Gastroesophageal sphincter (tissue), 3 donors: ENCODE data around the gene NXF1.

ENCODE experiments used
- EP300 ChIP-seq: sonication (generic); formaldehyde crosslinking; IDR thresholded peaks from one replicate; pipeline ENCODE4 v1.6.1; 2017; ENCODE audit warnings: antibody characterized with exemption, mild to moderate bottlenecking
- POLR2A ChIP-seq, 2 donors: fragments of 450-650 bp; IDR thresholded peaks; one replicate each; pipeline ENCODE4 v1.6.1; 2017; ENCODE audit warnings: antibody characterized with exemption in 2 of 2, mild to moderate bottlenecking in 2 of 2, moderate library complexity in 1 of 2
- POLR2AphosphoS5 ChIP-seq: sonication (generic); formaldehyde crosslinking; IDR thresholded peaks from one replicate; pipeline ENCODE4 v1.6.1; 2017; ENCODE audit warnings: antibody characterized with exemption
- TF ChIP-seq, protein P1 (sequence below), 4 experiments: fragments of 200-600 bp in 2 of 4; fragments of 450-650 bp in 2 of 4; sonication (generic) in 1 of 4; IDR thresholded peaks; one replicate each; pipeline ENCODE4 v1.5.1; 2017 to 2019; ENCODE audit warnings: antibody characterized with exemption in 4 of 4, mild to moderate bottlenecking in 2 of 4, moderate library complexity in 2 of 4

DNA sequence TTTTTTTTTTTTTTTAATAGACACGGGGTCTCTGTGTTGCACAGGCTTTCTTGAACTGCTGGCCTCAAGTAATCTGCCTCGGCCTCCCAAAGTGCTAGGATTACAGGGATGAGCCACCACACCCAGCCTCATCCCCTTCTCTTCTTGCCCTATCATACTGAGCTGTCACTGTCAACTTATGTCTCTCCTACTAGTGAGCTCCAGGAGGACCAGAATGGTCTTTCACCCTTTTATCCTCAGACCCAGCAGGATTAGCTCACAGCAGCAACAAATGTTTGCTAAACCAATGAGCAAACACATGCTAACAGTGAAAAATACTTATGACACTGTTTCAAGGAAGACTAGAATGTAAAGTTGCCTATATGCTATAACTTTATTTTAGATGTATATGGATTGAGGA, 6.4 kb upstream of the NXF1 start:
- TF ChIP-seq, protein P1, sequence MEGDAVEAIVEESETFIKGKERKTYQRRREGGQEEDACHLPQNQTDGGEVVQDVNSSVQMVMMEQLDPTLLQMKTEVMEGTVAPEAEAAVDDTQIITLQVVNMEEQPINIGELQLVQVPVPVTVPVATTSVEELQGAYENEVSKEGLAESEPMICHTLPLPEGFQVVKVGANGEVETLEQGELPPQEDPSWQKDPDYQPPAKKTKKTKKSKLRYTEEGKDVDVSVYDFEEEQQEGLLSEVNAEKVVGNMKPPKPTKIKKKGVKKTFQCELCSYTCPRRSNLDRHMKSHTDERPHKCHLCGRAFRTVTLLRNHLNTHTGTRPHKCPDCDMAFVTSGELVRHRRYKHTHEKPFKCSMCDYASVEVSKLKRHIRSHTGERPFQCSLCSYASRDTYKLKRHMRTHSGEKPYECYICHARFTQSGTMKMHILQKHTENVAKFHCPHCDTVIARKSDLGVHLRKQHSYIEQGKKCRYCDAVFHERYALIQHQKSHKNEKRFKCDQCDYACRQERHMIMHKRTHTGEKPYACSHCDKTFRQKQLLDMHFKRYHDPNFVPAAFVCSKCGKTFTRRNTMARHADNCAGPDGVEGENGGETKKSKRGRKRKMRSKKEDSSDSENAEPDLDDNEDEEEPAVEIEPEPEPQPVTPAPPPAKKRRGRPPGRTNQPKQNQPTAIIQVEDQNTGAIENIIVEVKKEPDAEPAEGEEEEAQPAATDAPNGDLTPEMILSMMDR (IDR thresholded peaks at IDR 0.05) = no peak
- TF ChIP-seq POLR2AphosphoS5 (no peak), EP300 (no peak), POLR2A (IDR thresholded peaks at IDR 0.05) (no peak)
